K562 (cell line): ENCODE results near the gene IMPA2. TPM values are rescaled to one million over a fixed set of nuclear protein-coding genes. Genes with fewer than 3 reads are reported as not detected.

Source experiments
- ATAC-seq: fragments of 200-7000 bp; cut with Tn5 transposase; 3 replicates; pipeline ENCODE4 v1.9.1; 2020; ENCODE audit warnings: moderate library complexity
- BruUV-seq: library from RNA; stranded (reverse); fragments of 400-500 nt; replicated peaks from 2 replicates; lab custom pipeline; 2021; lab: Mats Ljungman, UMichigan
- CTCF ChIA-PET: fragments of 300-600 bp; formaldehyde crosslinking; extraction: SDS; loops from one replicate; lab custom pipeline; 2021; ENCODE audit warnings: low intra/inter-chr PET ratio; lab: Yijun Ruan, JAX
- POLR2A ChIA-PET: fragments of 300-600, 350-650 bp; sonication (Branson Sonifier 250); formaldehyde crosslinking; extraction: SDS; loops from one replicate; lab custom pipeline; 2021; ENCODE audit warnings: antibody characterized with exemption, inconsistent platforms; lab: Yijun Ruan, JAX
- DNase-seq, 4 experiments: peaks; one replicate each; pipeline versions ENCODE4 v3.0.0 to v3.0.0-alpha.2; 2011 to 2018; ENCODE audit warnings: low spot score in 3 of 4, mixed read lengths in 3 of 4; ENCODE audit errors: extremely low read depth in 1 of 4
- FAIRE-seq: peaks from 2 replicates; lab custom pipeline; 2011; peaks lifted over from hg19 to GRCh38; lab: Jason Lieb, UNC
- H2AFZ ChIP-seq: 2 replicates; pipeline ENCODE4 v1.6.0; 2011; ENCODE audit warnings: low read depth, low read length, control low read depth, inconsistent platforms
- H3K27ac ChIP-seq: fragments of 200-600 bp; 3 replicates; pipeline ENCODE4 v1.8.0; 2011; ENCODE audit warnings: low read depth, mild to moderate bottlenecking, control low read depth, inconsistent platforms, low read length, moderate library complexity, mixed read lengths; ENCODE audit errors: extremely low read depth
- H3K27me3 ChIP-seq, 2 experiments: fragments of 300-600 bp in 1 of 2; 2 replicates in 1 of 2; 3 replicates in 1 of 2; pipeline versions ENCODE4 v1.6.0 to v1.8.0; 2011; ENCODE audit warnings: inconsistent platforms in 2 of 2, low read length in 2 of 2, mild to moderate bottlenecking in 1 of 2, mixed read lengths in 1 of 2, moderate library complexity in 1 of 2; ENCODE audit not compliant: control insufficient read depth in 2 of 2, insufficient read depth in 2 of 2
- H3K36me3 ChIP-seq: fragments of 300-600 bp; 3 replicates; pipeline ENCODE4 v1.8.0; 2011; ENCODE audit warnings: mild to moderate bottlenecking, low read length, inconsistent platforms; ENCODE audit not compliant: control insufficient read depth, insufficient read depth
- H3K4me1 ChIP-seq, 2 experiments: fragments of 200-600 bp in 1 of 2; replicated peaks in 1 of 2; 2 replicates in 1 of 2; 3 replicates in 1 of 2; pipeline versions ENCODE4 v1.5.1 to v1.8.0; 2011; ENCODE audit warnings: inconsistent platforms in 2 of 2, low read length in 2 of 2, mild to moderate bottlenecking in 1 of 2, mixed read lengths in 1 of 2, moderate library complexity in 1 of 2; ENCODE audit not compliant: control insufficient read depth in 2 of 2, insufficient read depth in 2 of 2
- H3K4me2 ChIP-seq: 2 replicates; pipeline ENCODE4 v1.6.1; 2011; ENCODE audit warnings: low read length, control low read depth, inconsistent platforms, mixed read lengths; ENCODE audit not compliant: insufficient read depth
- H3K4me3 ChIP-seq: fragments of 200-600 bp; sonication (generic), shearing (Covaris generic); 2 replicates; pipeline ENCODE4 v1.5.1; 2016; ENCODE audit warnings: control low read depth, inconsistent platforms
- H3K79me2 ChIP-seq: fragments of 200-600 bp; 3 replicates; pipeline ENCODE4 v1.8.0; 2011; ENCODE audit warnings: low read length, inconsistent platforms; ENCODE audit not compliant: control insufficient read depth, insufficient read depth
- H3K9ac ChIP-seq, 2 experiments: 2 replicates each; pipeline versions ENCODE4 v1.6.0 to v1.6.1; 2011; ENCODE audit warnings: low read depth in 2 of 2, low read length in 2 of 2, control low read depth in 1 of 2, inconsistent platforms in 1 of 2, mild to moderate bottlenecking in 1 of 2, mixed read lengths in 1 of 2; ENCODE audit not compliant: insufficient read depth in 1 of 2
- H3K9me1 ChIP-seq: one replicate; pipeline ENCODE4 v1.6.0; 2011; ENCODE audit warnings: inconsistent platforms, mild to moderate bottlenecking, low read length, moderate library complexity; ENCODE audit not compliant: control insufficient read depth, insufficient read depth
- H3K9me3 ChIP-seq: replicated peaks from 2 replicates; pipeline ENCODE4 v1.5.1; 2011; ENCODE audit warnings: low read depth, low read length, inconsistent platforms; ENCODE audit not compliant: control insufficient read depth, insufficient read depth
- H4K20me1 ChIP-seq: replicated peaks from 2 replicates; pipeline ENCODE4 v1.6.1; 2011; ENCODE audit warnings: low read length, inconsistent platforms, mixed read lengths; ENCODE audit not compliant: control insufficient read depth, insufficient read depth
- ETS2 ChIP-seq: IDR thresholded peaks from 2 replicates; pipeline ENCODE4 v1.6.1; 2016; ENCODE audit warnings: borderline replicate concordance, missing genetic modification characterization, mild to moderate bottlenecking, moderate library complexity, missing compliant biosample characterization; ENCODE audit not compliant: poor library complexity, severe bottlenecking
- NR3C1 ChIP-seq: sonication (generic); formaldehyde crosslinking; IDR thresholded peaks from 2 replicates; pipeline ENCODE4 v1.8.1; 2022; ENCODE audit warnings: missing genetic modification reagents
- ZNF239 ChIP-seq: fragments of 250-450 bp; sonication (Bioruptor Pico); IDR thresholded peaks from 2 replicates; pipeline ENCODE4 v1.4.0; 2020; ENCODE audit warnings: mild to moderate bottlenecking
- ZNF384 ChIP-seq: IDR thresholded peaks from 2 replicates; pipeline ENCODE4 v1.6.1; 2012; ENCODE audit warnings: low read depth, low read length, improper control_type of control experiment
- WGBS: fragments of 100-300 bp; shearing (Covaris generic); methylation state at CpG from one replicate; pipeline ENCODE4 v1.1.6; 2016; ENCODE audit warnings: low coverage, mixed read lengths; ENCODE audit not compliant: insufficient coverage; ENCODE audit errors: missing lambda C conversion rate; 5-methylcytosine and 5-hydroxymethylcytosine counted together
- in situ Hi-C: fragments of 300-500 bp; cut with MboI; formaldehyde crosslinking; loops from 4 replicates; pipeline ENCODE4 v1.15.0; 2018; ENCODE audit warnings: inconsistent platforms, mixed read lengths
- intact Hi-C: fragments of 100-400 bp; cut with micrococcal nuclease; formaldehyde crosslinking; loops from 2 replicates; pipeline ENCODE4 v1.14.2; 2022
- polyA plus RNA-seq, 8 experiments: library from polyadenylated mRNA; depleted of rRNA in 4 of 8; stranded (reverse) in 5 of 8; unstranded in 3 of 8; fragments of >200 nt; fragmentation: Nextera tagmentation in 2 of 8; fragmentation: Illumina TruSeq in 1 of 8; extraction: Ambion mirVana in 2 of 8; extraction: Trizol in 1 of 8; gene quantifications; 2 replicates each; pipeline versions ENCODE4 v1.2.1 to v1.2.3, GENCODE V29; 2011 to 2014; ENCODE audit warnings: inconsistent platforms in 1 of 8, missing spikeins in 1 of 8
- total RNA-seq, 7 experiments: library from RNA; depleted of rRNA in 6 of 7; stranded (reverse); fragments of >200 nt in 6 of 7; fragmentation: Illumina TruSeq in 2 of 7; extraction: Trizol in 2 of 7; gene quantifications; 2 replicates each; pipeline versions ENCODE4 v1.2.1 to v1.2.3, GENCODE V29; 2011 to 2021; ENCODE audit warnings: low replicate concordance in 1 of 7
- TF ChIP-seq, protein P1 (sequence below), 2 experiments: fragments of 200-800 bp in 1 of 2; sonication (Bioruptor generic) in 1 of 2; sonication (generic) in 1 of 2; formaldehyde crosslinking in 1 of 2; IDR thresholded peaks in 1 of 2; conservative IDR thresholded peaks in 1 of 2; 2 replicates each; pipeline versions ENCODE4 v1.5.0 to v1.6.1; 2016 to 2020; ENCODE audit warnings: missing compliant biosample characterization in 1 of 2, missing genetic modification characterization in 1 of 2, missing genetic modification reagents in 1 of 2

Gene IMPA2
- total and polyA plus RNA-seq, 9 of the 15 experiments (the other 6 are each of a cell fraction or from before 2014, with no cell fraction given), result 0.62 to 11.3 (median 5.7) TPM

DNA sequence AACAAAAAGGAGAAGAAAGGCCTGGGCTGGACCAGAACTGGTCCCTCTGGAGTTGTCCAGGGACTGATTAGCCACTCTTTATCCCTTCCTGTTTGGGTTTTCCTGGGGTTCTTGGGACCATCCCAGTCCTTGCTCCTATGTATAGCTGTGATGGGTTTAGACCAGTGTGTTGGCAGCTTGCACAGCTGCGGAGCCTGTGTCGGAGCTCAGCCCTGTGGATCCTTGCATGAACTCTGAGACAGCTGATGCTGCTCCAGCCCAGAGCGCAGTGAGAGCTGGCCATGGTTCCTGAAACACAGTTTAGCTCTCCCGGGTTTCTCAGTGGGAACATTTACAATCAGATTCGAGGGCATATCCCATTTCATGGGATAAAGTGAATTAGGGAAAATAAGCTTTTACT lies 16.9 kb downstream of the IMPA2 start (continued):
- TF ChIP-seq, protein P1, sequence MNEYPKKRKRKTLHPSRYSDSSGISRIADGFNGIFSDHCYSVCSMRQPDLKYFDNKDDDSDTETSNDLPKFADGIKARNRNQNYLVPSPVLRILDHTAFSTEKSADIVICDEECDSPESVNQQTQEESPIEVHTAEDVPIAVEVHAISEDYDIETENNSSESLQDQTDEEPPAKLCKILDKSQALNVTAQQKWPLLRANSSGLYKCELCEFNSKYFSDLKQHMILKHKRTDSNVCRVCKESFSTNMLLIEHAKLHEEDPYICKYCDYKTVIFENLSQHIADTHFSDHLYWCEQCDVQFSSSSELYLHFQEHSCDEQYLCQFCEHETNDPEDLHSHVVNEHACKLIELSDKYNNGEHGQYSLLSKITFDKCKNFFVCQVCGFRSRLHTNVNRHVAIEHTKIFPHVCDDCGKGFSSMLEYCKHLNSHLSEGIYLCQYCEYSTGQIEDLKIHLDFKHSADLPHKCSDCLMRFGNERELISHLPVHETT (CRISPR knock-in tag; conservative IDR thresholded peaks at IDR 0.05 in 1 of 2, IDR thresholded peaks at IDR 0.05 in 1 of 2), result no peak
- TF ChIP-seq ETS2 (no peak), NR3C1 (CRISPR knock-in tag) (no peak)

DNA sequence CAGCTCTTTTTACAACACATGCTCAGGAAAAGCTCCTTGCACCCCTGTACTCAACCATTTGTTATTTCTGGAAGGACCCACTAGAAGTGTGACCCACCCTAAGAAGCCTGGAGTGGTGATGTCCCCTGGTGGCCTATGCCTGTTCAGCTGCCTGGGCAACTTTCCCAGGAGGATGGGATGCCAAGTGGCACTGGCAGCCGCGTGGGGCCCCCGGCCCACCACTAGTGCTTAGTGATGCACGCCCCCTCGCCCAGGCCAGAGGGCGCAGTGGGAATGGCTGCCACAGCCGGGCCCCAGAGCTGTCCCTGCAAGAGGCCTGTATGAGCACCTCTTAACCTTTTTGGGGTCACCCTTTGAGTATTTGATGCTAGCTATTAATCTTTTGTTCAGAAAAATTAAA lies 18.1 kb downstream of the IMPA2 start:
- TF ChIP-seq ZNF384 (no peak), ZNF239 (no peak)
- Histone ChIP-seq H3K4me3 (no peak overlapping the region), H2AFZ (no peak overlapping the region), H3K79me2 (no peaks in the 10 kb centered on the region), H3K27me3 (peaks cover 0 to 4% of the 10 kb centered on the region in 2 experiments; a peak in 1 of 5 replicates), H3K9ac (no peak overlapping the region), H3K27ac (no peak overlapping the region), H4K20me1 (peaks cover 4% of the 10 kb centered on the region; the same call in 1 of the 2 replicates), H3K4me1 (no peaks in the 10 kb centered on the region; a peak in 2 of 5 replicates), H3K36me3 (no peaks in the 10 kb centered on the region), H3K9me1 (no peaks in the 10 kb centered on the region), H3K9me3 (no peaks in the 10 kb centered on the region), H3K4me2 (no peak overlapping the region)
- CTCF ChIA-PET, result interaction anchor here (1.3 kb wide), 1 partner anchor 62 kb away, joined by 4 read pairs; no protein-coding TSS in a partner anchor
- ATAC-seq, result no peak
- no peak for FAIRE-seq
- in situ Hi-C loops (loop anchor here (5.0 to 10.0 kb wide), 2 partner anchors 62 to 265 kb away; no protein-coding TSS in a partner anchor), intact Hi-C loops (loop anchor here (5.0 kb wide), 1 partner anchor 342 kb away; no protein-coding TSS in a partner anchor)
- DNase-seq, result no peak
- WGBS, result 84% methylated on average over 7 of the region's 7 CpGs
- POLR2A ChIA-PET, result interaction anchor here (0.8 kb wide), 1 partner anchor 8 kb away, joined by 3 read pairs; no protein-coding TSS in a partner anchor
- BruUV-seq, result no TSS peak
